Activated CD4-positive, alpha-beta T cell treated with anti-CD3 and anti-CD28 coated beads for 4 hours (primary cell): ENCODE results near the gene QSOX1.
A peak's percentile ranks its signal among the peaks of the same experiment; 100 is the strongest.
"Not testable (repeated sequence)": the region's sequence is repeated elsewhere in the genome, so short reads cannot be mapped to it uniquely, and the experiment has no call there.

Experiments
- DNase-seq, 2 donors: peaks; one replicate each; pipeline ENCODE4 v3.0.0-alpha.2; 2020

The QSOX1 gene, protein sequence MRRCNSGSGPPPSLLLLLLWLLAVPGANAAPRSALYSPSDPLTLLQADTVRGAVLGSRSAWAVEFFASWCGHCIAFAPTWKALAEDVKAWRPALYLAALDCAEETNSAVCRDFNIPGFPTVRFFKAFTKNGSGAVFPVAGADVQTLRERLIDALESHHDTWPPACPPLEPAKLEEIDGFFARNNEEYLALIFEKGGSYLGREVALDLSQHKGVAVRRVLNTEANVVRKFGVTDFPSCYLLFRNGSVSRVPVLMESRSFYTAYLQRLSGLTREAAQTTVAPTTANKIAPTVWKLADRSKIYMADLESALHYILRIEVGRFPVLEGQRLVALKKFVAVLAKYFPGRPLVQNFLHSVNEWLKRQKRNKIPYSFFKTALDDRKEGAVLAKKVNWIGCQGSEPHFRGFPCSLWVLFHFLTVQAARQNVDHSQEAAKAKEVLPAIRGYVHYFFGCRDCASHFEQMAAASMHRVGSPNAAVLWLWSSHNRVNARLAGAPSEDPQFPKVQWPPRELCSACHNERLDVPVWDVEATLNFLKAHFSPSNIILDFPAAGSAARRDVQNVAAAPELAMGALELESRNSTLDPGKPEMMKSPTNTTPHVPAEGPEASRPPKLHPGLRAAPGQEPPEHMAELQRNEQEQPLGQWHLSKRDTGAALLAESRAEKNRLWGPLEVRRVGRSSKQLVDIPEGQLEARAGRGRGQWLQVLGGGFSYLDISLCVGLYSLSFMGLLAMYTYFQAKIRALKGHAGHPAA

GRCh38 chr1:180154325-180155181 lies at the start of gene QSOX1:
TSS of gene QSOX1 (plus strand) at chr1:180154869. CDS start at chr1:180154908, 39 bp downstream.
- peak; percentile 83 to 89 for DNase-seq

- no peak for DNase-seq
Measured at GRCh38 chr1:180112091-180112490, 42.6 kb upstream of the QSOX1 start.

DNA sequence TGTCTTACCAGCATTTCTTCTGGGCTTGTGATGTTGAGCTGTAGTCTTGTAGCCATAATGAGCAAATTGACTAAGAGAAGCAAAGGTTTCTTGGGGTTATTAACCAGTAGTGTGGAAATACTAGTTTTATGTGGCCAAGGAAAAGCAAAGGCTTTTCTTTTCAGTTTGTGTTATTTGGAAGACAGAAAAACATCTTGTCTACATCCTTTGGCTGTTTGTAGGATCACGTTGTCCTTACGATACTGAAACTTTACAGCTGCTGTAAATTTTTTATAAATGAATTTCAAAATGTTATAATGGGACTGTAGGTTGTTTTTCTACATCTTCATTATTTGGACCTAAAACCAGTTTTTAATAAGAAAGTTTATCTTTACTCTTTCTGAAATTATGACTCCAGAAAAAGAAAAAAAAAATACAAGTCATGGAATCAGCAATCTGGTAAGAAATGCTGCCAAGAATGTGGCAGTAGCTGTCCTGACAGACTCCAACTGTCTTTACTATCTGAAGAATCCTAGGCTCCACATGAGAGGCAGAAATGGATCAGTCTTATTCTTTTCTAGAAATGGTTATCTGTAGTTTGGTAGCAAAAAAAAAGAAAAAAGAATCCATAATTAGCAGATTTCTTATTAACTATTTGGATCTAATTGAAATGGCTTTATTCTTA lies 41.6 kb upstream of the QSOX1 start:
- no peak for DNase-seq

DNA sequence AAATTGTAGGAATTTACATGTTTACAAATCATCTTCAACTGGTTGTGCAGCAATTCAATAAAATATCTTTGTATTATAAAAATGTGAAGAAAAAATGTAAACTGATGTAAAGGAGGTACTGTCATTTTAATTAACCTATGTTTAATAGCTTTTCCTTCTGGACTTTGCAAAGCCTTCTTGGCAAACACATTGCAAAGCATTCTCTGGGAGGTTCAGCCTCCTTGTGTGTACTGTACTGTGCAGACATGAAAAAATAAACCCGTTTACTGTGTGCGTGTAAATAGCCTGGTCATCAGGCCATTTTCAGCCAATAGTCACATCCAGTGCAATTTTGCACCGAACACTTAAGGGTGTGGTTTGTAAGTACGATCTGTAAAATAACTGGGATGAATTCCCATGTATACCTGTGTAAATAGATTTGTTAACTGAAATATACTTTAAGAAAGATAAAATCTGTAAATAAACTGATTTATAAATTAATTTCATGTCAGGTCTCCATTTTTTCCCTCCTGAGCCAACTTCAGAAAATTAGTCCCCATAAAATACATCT lies 40.2 kb upstream of the QSOX1 start:
- no peak for DNase-seq

DNA sequence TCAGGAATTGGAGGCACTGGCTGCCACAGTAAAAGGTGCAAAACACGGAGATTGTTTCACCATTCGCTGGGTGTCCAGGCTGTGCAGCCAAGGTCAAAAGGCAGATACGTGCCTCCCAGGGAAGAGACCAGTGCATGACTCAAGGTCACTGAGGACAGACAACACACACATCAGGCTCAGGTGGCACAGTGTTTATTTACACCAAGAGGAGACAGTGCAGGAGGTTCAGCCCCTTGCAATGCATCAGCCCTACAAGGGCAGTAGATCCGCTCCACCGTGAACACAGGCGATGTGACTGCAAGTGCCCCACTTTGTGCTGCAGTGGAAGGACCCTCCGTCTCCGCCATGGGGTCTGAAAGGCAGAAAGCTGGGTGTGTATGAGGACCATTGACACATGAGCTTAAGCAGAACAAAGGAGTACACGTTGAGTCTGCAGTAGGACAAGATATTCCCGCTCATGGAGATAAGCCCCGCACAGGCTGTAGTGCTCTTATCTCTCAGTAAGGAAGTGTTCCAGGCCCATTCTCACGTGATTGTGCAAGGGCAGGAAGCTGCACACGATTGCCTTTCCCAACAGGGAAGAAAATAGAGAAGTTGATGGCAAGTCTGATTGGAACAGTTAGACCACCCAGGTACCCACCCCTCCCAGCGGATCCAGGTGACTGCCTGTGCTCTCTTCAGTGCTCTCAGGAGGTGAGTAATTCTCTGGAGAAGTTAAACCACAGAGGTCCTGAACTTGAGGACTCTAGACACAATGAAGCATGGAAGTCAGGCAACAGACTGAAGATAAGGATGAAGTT lies 37.5 kb upstream of the QSOX1 start:
- DNase-seq = no peak

- DNase-seq = no peak
Measured at GRCh38 chr1:180117764-180118116, 36.9 kb upstream of the QSOX1 start.

DNA sequence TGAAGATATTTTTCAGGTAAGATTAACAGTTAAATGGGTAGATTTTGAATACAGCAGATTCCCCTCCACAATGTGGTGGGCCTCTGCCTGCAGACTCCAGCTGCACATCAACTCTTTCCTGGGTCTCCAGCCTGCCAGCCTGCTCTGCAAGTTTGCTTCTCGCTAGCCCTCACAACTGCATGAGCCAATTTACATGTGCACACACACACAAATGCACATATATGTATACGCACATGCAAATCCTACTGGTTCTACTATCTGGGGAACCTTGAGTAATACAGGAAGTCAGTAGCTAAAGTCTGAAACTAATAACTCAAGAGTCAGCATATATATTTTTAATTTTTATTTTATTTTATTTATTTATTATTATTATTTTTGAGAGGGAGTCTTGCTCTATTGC lies 34.8 kb upstream of the QSOX1 start:
- no peak for DNase-seq

- no peak for DNase-seq
Measured at GRCh38 chr1:180123463-180123936, 31.2 kb upstream of the QSOX1 start.

DNA sequence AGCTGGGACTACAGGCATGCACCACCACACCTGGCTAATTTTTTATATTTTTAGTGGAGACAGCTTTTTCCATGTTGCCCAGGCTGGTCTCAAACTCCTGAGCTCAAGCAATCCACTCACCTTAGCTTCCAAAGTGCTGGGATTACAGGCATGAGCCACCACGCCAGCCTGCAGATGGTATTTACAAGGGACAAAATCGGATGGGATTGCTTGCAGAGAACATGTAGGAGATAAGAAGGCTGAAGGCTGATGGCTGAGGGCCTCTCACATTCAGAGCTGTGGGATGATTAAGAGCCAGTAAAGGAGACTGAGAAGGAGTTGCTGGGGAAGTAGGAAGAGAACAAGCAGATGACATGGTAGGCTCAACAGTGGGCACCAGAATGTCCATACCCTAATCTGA lies 24.0 kb upstream of the QSOX1 start:
- no peak for DNase-seq

DNA sequence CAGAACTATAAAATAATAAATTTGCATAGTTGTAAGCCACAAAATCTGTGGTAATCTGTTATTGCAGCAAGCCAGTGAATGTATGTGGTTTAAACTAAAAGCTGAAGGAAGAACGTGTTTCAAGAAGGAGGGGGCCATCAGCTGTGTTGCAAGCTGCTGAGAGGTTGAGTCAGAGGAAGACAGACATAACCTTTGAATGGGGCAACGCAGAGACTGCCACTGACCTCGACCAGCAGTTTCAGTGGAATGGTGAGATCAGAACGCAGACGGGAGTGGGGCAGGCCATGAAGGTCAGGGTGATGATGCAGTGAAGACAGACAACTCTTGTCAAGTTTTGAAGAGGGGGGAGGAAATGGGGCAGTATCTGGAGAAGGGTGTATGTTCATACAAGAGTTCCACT lies 23.2 kb upstream of the QSOX1 start:
- DNase-seq = no peak

GRCh38 chr1:180133193-180133592 lies 21.5 kb upstream of the QSOX1 start:
- no peak for DNase-seq

GRCh38 chr1:180133688-180134087 lies 21.0 kb upstream of the QSOX1 start:
- DNase-seq = not testable (repeated sequence)

DNA sequence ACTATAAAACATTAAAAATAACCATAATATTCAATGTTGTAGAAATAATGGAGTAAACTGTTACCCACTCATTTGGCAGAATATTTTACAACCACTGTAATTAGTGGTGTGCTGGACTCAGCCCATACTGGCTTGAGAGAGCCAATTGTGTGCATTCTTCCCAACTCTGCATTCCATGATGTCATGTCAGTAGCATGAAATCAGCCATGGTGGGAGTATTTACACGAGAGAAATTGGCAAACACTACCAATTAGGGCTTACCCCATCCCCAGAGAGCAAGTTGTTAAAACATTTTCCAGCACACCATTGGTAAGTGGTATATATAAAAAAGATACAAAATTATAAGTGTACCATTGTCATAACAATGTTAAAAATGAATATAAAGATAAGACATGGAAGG lies 19.1 kb upstream of the QSOX1 start:
- no peak for DNase-seq

- DNase-seq = no peak
Measured at GRCh38 chr1:180136331-180136967, 18.2 kb upstream of the QSOX1 start.

DNA sequence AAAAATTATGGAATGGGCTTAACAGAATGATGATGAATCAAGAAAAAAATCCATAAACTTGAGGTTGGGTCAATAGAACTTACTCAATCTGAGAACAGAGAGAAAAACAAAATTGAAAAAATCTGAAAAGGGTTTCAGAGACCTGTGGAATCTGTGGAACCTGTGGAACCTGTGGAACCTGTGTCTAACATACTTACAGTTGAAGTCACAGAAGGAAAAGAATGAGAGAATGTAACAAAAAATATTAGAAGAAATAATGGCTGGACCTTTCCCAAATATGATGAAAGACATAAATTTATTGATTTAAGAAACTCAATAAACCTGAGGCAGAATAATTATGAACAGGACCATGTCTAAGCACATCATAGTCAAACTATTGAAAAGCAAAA lies 17.7 kb upstream of the QSOX1 start:
- no peak for DNase-seq

DNA sequence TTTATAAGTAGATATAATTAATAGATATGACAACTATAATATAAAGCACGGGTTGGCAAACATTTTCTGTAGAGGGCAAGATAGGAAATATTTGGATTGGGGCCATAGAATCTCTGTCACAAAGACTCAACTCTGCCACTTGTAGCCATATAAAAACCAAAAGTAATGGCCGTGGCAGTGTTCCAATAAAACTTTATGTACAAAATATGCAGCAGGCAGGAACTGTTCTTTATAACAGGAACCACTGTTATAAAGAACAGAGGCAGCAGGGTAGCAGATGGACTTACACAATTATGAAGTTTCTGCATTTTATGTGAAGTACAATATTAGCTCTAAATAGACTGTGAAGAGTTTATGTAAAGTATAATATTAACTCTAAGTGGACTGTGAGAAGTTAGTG lies 16.9 kb upstream of the QSOX1 start:
- no peak for DNase-seq

GRCh38 chr1:180141381-180141934 lies 13.2 kb upstream of the QSOX1 start:
- DNase-seq = no peak

DNA sequence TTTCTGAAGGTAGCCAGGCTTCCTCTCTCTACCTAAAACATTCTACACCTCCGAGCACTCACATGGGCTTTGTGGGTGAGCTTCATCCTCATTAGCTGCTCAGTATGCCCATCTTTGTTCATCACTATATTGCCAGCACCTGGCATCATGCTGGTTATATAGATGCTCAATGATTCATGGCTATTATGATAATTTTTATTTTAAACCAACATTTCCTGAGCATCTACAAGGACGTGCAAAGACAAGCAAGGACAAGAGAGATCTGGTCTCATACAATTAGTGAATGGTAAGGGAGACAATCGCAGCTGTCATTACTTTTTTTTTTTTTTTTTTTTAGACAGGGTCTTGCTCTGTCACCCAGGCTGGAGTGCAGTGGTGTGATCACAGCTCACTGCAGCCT lies 11.3 kb upstream of the QSOX1 start:
- DNase-seq = no peak

DNA sequence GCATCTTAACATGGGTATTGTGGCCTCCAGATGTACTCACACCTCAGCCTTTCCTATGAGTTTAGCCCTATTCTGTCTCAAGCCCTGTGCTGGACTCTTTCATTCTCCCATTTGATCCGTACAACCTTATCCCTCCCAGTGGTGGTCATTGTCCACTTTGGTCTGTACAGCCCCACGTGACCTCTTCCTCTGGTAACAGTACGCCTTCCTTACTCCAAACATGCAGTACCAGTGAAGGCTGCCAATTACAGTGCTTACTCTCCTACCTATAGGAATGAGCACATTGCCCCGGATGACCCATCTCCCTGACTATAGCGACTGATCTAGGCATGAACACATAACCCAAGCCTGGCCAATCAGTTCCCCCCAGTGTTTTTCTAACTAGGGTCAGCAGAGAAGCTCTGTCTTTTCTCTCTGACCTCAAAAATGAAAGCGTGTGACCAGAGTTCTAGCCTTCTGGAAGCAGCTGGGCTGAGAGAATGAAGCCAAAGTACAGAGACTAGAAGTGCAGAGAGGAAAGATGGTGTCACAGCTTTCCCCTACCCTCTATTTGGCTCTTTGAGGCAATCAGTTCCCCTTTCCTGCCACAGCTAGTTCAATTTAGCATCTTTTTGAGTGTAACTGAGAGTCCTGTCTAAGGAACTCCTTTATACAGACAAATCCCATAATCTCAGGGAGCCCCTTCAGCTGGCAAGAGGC lies 9.9 kb upstream of the QSOX1 start:
- no peak for DNase-seq

DNA sequence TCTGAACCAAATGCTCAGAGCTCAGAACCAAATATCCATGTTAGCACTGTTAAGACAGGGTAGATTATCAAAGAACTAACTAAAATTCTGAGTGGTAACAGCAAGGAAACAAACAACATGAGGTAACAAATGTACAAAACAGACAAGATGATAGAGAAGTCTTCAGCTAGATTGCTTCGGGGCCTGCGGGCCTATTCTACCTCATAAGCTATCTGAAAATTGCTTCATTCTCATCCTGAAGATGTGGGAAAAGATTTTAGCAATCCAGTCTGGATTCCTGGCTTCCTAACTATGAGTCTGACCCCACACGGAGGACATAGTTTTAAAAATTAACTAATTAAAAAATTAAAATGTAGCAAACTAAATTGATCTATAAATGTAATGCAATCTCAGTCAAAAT lies 9.2 kb upstream of the QSOX1 start:
- DNase-seq = no peak
